Skeletal muscle cell (primary cell): ENCODE measurements around the gene CUX1.
A peak's percentile ranks its signal among the peaks of the same experiment; 100 is the strongest.
"Not testable (repeated sequence)": the region's sequence is repeated elsewhere in the genome, so short reads cannot be mapped to it uniquely, and the experiment has no call there.

ENCODE experiments used
- DNase-seq: peaks from one replicate; pipeline ENCODE4 v3.0.0-alpha.2; 2010; ENCODE audit warnings: low read depth
- H3K4me3 ChIP-seq: 2 replicates; pipeline ENCODE4 v1.5.1; 2011; ENCODE audit warnings: low read depth, mild to moderate bottlenecking, control low read depth, low read length, moderate library complexity

CUX1 gene

DNA sequence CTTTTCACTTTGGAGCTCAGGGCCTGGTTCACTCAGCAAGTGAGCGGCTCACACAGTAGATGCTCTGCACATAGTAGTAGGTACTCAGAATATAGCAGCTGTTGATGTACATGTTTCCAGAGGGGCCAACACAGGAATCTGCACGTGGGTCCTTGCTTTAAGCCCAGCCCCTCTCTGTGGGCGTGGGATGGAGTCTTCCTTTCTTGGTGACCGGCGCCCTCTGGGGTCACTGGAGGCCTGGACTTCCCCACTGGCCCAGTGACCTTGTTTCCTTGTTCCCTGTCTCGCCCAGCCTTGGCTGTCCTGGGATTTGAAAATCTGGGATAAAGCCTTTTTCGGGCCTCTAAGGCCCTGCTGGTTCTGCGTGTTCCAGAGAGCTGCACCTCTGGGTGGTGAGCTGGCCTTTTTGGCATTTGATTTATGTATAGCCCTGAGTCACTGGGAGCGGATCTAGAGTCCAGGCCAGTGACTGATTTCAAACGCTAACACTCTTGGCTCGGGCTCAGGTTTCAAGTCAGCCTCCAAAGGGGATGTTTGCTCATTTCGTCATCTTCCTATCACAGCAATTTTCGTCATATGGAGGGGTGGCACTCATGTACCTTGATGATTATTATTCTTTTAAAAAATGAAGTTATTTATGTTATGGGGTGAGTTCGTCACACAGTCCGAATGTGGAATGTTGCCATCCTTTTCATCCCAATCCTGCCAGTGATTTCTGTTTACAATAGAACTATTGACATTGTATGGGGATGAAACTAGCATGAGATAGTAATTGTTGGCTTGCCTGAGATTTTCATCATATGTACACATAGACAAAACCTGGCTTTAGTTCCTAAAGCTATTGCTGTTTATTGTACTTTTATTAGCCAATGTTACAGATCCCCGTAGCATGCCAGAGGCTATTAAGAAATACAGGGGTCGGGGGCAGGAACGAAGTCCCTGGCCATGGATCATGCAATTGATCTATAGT lies 65.5 kb downstream of the CUX1 start:
- DNase-seq: peak; percentile 100
- peak overlapping the region; percentile 9 for H3K4me3 ChIP-seq

DNA sequence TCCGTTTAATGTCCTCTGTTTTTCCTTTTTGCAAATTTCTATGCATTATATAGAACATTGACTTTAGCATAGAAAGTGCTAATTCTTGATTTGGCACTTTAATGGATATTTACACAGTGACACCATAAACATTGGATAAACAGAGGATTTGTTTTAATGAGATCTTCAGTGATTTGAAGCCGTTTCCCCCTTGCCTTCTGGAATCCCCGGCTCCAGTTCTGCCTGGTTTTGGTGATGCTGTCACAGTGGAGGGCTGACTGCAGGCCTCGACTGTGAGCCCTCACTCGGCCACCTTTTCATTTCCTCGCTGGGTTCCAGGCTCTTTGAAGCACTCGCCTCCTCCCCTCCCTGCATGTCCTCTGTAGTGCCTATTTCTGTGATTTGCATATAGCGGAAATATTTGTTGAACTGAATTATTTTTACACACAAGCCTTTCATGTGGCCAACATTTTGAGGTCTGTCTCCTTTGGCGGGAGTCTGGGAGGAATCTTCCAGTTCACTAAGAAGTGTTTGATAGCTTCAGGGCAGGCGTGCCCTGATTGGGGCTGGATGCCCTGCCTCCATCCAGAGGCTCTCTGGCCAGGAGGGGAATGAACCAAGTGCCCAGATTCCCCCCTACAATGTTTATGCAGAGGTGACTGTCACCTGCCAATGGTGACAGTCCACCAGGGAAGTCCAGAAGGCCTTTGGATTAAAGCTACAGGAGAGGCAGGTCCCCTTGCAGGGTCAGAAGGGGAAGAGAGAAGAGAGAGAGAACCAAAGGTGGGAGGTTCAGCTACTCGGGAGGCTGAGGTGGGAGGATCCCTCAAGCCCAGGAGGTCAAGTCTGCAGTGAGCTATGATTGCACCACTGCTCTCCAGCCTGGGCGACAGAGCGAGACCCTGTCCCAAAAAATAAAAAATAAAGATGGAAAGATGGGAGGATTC lies 67.5 kb downstream of the CUX1 start:
- no peak overlapping the region for H3K4me3 ChIP-seq
- DNase-seq: no peak

DNA sequence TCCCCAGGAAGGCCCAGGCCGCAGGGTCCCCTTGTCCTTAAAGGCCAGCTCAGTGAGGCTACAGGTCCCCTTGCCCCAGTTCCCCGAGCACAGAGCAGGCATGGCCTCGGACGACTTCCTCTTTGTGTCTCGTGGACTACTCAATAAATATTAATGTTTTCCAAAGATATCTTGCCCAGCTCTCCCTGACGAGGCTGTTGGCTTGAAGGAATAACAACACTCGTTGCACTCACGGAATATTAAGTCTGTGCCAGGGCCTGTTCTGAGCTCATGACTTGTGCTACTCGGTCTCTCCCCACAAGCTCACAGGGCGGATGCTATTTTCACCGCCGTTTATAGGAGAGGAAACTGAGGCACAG lies 68.2 kb downstream of the CUX1 start:
- no peak for DNase-seq
- H3K4me3 ChIP-seq: no peak overlapping the region

- H3K4me3 ChIP-seq, DNase-seq: not testable (repeated sequence)
Observed at GRCh38 chr7:101887352-101887751, 69.9 kb downstream of the CUX1 start.

DNA sequence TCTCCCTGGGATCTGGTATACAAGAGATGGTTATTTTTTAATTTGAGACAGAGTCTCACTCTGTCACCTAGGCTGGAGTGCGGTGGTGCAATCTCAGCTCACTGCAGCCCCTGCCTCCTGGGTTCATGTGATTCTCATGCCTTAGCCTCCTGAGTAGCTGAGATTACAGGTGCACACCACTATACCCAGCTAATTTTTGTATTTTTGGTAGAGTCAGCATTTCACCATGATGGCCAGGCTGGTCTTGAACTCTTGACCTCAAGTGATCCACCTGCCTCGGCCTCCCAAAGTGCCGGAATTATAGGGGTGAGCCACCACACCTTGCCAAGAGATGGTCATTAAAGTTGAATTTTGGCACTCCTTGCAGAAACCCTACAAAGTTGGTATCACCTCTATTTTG lies 71.1 kb downstream of the CUX1 start:
- H3K4me3 ChIP-seq, DNase-seq: not testable (repeated sequence)

DNA sequence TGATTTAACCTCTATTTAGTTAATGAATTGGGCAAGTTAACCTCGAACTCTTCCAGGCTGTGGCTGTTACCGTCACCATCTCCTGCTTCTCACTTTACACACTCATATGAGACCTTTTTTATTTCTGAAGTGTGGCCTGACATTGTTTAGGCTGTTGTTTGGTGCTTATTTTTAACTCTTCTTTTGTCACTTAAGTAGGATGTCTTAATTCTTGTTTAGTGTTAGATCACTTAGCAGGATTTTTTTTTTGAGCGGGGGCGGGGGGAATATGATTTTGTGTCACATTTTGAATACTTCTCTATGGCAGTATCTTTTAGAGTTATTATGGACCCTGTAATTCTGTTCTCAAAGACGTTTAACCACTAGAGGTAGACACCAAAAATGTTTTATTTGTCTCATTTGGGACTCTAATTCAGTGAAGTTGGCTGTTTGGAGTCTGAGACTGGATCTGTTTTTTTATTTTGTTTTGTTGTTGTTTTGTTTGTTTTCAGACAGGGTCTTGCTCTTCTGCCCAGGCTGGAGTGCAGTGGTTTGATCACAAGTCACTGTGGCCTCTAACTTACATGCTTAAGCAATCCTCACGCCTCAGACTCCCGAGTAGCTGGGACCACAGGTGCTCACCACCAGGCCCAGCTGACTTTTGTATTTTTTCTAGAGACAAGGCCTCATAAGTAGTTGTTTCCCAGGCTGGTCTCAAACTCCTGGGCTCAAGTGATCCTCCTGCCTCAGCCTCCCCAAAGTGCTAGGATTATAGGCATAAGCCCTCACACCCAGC lies 73.5 kb downstream of the CUX1 start:
- no peak overlapping the region for H3K4me3 ChIP-seq

DNA sequence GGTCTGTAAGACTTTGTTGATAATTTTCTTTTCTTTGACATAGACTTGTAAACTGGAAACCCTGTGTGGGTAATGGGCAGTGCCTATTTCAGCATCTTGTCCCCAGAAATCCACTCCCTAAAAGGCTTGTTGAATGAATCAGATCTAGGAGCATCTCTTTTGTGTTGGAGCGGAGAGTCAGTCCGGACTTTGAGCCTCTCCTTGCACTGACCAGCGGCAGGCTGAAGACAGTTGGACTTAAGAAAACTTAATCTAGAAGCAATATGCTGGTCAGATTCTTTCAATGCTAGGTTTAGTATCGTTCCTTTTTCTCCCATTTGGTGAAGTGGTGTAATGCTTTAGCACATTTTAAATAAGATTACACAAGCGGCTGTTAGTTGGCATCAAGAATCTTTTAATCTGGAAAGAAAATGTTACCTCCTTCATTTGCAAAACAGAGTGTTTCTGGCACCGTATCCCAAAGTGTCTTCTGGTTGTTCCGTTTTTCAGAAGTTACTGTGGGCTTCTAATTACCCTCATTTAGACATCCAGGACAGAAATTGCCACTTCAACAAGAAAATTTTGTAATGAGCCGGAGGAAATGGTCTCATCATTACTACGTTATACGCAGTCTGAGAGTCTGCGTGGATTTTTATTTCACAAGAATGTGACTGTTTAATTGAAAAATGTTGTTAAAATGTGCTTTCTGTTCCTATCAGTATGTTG lies 74.7 kb downstream of the CUX1 start:
- no peak for DNase-seq
- no peak overlapping the region for H3K4me3 ChIP-seq

More for the DNA sequence above, 73.5 kb downstream of the CUX1 start:
- no peak for DNase-seq

DNA sequence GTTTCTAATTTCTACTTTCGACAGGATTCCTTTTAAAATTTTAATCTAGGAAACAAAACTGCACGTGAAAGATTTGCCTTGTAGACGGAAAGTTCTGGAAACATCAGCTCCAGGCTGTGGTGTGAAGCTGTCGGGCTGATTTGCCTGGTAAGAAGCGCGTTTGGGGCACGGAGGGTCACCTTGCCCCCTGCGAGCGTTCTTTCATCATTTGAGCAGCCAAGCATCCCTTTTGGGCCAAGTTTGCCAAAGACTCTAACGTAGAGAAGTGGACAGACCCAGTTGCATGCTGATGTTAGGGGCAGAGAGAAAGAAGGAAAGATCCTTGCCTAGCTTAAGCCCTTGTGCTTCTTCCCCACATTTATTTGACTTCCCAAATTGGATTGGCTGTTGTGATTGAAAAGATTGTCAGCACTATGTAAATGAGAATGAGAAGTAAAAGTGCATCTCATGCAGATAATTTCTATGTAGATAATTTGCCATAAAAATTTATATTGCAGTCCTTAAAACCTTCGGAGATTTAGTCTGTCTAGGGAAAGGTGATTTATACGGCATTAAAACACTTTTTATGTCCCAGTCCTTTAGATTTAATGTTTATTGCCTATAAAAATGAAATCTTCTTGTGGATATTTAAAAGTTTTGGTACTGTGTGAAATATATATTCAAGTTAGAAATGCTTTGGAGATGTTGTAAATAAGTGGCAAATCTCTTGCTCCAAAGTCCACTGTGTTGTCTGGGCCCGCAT lies 76.1 kb downstream of the CUX1 start:
- no peak overlapping the region for H3K4me3 ChIP-seq
- no peak for DNase-seq

DNA sequence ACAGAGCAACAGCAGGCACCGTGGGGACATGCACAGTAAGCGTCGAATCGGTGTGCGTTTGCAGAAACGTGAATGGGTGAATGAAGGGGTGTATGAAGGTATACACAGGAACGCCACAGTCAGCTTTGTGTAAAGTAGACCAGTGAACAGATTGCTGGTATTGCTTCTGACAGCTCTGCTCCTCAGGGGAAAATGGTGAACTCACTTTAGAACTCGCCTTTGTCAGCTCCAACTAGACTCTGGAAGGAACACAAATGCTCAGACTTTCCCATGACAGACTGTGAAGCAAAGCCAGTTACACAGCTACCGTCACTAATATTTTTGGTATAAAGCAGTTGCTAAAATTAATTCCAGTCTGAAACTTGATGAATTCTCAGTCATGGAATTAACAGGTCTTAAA lies 78.9 kb downstream of the CUX1 start:
- no peak overlapping the region for H3K4me3 ChIP-seq
- DNase-seq: no peak

DNA sequence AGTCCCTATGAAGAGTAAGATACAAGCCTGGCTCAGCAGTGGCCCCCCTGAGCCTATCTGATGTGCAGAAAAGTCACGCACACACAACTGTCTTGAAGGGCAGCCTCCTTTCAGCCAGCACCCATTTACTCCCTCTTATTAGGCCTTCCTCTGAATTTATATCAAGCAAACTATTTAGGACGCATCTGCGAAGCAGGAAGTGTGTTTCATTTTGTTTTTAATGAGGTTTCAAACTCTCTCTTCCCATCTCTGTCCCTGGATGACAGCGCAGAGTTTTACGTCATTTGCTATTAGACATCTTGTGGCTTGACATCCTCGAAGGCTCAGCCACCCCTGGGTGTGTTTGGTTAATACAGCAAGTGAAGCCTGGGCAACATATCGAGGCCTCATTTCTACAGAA lies 79.5 kb downstream of the CUX1 start:
- DNase-seq: no peak
- H3K4me3 ChIP-seq: no peak overlapping the region

GRCh38 chr7:101898106-101898505 lies 80.7 kb downstream of the CUX1 start:
- no peak for DNase-seq
- H3K4me3 ChIP-seq: no peak overlapping the region

- H3K4me3 ChIP-seq: no peak overlapping the region
- DNase-seq: no peak
Observed at GRCh38 chr7:101899616-101900015, 82.2 kb downstream of the CUX1 start.

DNA sequence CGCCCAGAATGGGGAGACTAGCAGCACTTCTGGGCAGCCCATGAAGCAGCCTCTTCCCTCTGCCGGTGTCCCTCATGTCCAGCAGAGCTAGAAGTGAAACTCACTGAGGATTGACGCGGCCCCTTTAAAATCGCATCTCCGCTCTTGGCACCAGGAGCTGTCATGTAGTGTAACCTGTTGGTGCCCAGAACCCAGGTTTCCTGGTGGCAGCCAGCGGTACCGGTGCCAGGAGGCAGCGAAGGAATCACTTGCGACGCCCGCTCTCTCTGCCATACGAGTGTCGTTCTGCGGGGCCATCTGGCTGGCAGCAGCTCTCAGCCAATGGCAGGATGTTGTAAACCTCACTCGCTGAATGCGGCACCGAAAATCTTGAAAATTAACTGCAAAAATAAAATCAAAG lies 82.7 kb downstream of the CUX1 start:
- no peak overlapping the region for H3K4me3 ChIP-seq
- no peak for DNase-seq

GRCh38 chr7:101901661-101902491 lies 84.5 kb downstream of the CUX1 start:
- no peak for DNase-seq

DNA sequence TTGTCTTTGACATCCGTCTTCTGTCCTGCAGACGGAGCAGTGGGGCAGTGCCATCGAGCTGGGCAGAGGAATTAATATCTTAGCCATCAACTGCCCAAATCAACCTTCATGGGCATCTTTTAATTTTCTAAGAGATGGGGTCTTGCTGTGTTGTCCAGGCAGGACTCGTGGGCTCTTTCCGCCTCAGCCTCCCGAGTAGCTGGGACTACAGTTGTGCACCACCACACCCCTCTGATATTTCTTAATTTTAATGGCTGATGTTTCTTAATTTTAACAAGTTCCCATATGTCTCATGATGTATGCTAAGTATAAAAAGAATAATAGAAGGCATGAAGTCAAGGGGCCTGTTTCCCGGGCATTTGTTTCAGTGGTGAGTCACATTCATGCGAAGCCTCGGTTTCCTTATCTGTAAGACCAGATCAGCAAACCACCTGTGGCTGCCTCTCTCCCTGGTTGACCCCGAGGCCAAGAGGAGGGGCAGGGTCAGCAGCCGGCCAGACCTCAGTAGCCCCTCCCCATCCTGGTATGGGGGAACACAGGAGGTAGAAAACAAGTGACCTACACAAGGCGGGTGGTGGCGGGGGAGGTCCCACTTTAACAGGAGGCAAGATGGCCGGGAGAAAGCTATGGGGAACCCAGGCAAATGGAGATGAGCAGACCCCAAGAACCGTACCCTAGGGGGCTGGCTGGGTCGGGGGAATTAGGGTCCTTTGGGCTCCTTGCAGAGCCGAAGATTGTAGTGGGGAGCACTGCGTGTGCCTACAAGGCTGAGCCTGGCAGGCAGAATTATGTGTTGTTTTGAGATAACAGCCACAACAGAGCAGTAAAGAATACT lies 85.5 kb downstream of the CUX1 start:
- no peak overlapping the region for H3K4me3 ChIP-seq
- no peak for DNase-seq

More at GRCh38 chr7:101901661-101902491, 84.5 kb downstream of the CUX1 start:
- no peak overlapping the region for H3K4me3 ChIP-seq

DNA sequence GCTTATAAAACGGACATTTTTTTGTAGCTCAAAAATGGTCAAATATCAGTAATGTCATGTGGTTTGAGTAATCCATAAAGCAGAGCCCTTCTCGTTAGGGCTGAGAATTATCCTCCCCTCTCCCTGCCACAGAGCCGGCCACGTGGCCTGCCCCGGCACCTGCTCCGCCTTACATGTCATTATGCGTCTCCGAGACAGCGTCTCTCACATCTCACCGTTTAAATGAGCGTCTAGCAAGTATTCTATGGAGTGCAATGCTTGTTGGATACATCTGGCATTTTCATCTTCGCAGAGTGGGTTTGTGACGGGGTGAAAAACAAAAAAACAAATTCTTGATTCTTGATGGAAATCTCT lies 86.1 kb downstream of the CUX1 start:
- no peak for DNase-seq

DNA sequence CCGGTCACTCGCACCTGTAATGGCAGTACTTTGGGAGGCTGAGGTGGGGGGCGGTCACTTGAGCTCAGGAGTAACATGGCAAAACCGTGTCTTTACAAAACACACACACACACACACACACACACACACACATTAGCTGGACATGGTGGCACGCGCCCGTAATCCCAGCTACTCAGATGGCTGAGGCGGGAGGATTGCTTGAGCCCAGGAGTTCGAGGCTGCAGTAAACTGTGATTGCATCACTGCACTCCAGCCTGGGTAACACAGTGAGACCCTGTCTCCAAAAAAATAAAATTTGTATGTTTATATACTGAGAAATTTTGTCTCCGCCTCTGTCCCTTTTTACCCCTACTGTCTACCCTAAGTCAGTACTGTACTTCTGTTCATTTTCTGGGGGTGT lies 86.6 kb downstream of the CUX1 start:
- H3K4me3 ChIP-seq: no peak overlapping the region
- no peak for DNase-seq

More for the DNA sequence above, 86.1 kb downstream of the CUX1 start:
- H3K4me3 ChIP-seq: no peak overlapping the region
